ENCODE measurements around the gene ALOXE3. TPM values are rescaled to one million over a fixed set of nuclear protein-coding genes. Genes with fewer than 3 reads are reported as not detected.
A peak's percentile ranks its signal among the peaks of the same experiment; 100 is the strongest.

ALOXE3 gene
- total RNA-seq, 2 experiments from 2014 or later = 0.81 to 0.91 TPM

DNA sequence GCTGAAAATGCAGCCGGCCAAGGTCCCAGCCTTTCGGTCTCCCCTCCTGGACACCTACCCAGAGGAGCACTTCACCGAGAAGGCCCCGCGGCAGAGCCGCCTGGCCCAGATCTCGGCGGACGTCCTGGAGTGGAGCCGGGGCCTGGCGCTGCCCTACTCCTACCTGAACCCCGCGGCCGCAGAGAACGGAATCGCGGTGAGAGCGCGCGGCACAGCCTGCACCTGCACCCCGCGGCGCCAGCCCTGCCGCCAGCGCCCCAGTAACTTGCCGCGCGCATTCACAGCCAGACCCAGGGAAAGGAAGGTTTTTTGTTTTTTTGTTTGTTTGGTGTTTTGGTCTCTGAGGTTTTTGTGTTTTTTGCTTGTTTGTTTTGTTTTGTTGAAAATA, 46.0 kb downstream of the ALOXE3 start:
- peak overlapping the region; percentile 47 for H3K4me3 ChIP-seq (ENCODE audit: low read length)
- H3K36me3 Mint-ChIP-seq (ENCODE audit: low read depth) = no peaks in the 10 kb centered on the region
- ChIA-PET POLR2A (interaction anchor here (1.6 kb wide), 1 partner anchor 386 kb away, joined by 7 read pairs; no protein-coding TSS in a partner anchor), CTCF (no interaction called here)
- no peak for TF ChIP-seq CTCF (IDR thresholded peaks at IDR 0.05)
- DNase-seq (peak in 3 of 14 experiments; percentile 10 to 49 (median 41)), ATAC-seq (ENCODE audit: poor library complexity) (peak; percentile 27)
- H3K4me1 ChIP-seq (ENCODE audit: insufficient read depth, low read length) = peaks cover 24% of the 10 kb centered on the region
- peaks cover 26% of the 10 kb centered on the region for H3K4me1 Mint-ChIP-seq (ENCODE audit: low read depth)
- peaks cover 27 to 39% of the 10 kb centered on the region in 2 experiments for H3K27me3 ChIP-seq (ENCODE audit: control insufficient read depth in 1 of 2, insufficient read depth in 2 of 2, low read length in 2 of 2)
- H3K27me3 Mint-ChIP-seq = peaks cover 51% of the 10 kb centered on the region
- H3K4me3 Mint-ChIP-seq = peak overlapping the region; percentile 75
- H3K27ac ChIP-seq (ENCODE audit: low read depth in 1 of 2, low read length in 2 of 2) = no peak overlapping the region
- intact Hi-C loops (cut with DNase I, micrococcal nuclease) = loop anchor here in 1 of 2 experiments (2.0 kb wide), 1 partner anchor 46 kb away; the partner anchor contains the start of gene ALOXE3
- no peaks in the 10 kb centered on the region for H3K9me3 Mint-ChIP-seq
- H3K9me3 ChIP-seq (ENCODE audit: control insufficient read depth in 1 of 2, insufficient read depth in 1 of 2, low read length in 2 of 2) = peaks cover 0 to 5% of the 10 kb centered on the region in 2 experiments
- H3K27ac Mint-ChIP-seq = no peak overlapping the region
- no peaks in the 10 kb centered on the region for H3K36me3 ChIP-seq (ENCODE audit: insufficient read depth, low read length)

- no peak for TF ChIP-seq CTCF (IDR thresholded peaks at IDR 0.05)
- H3K36me3 Mint-ChIP-seq (ENCODE audit: low read depth) = no peaks in the 10 kb centered on the region
- Histone ChIP-seq H3K4me1 (ENCODE audit: insufficient read depth, low read length) (peaks cover 24% of the 10 kb centered on the region), H3K4me3 (ENCODE audit: low read length) (no peak overlapping the region), H3K27me3 (ENCODE audit: control insufficient read depth in 1 of 2, insufficient read depth in 2 of 2, low read length in 2 of 2) (peaks cover 27 to 39% of the 10 kb centered on the region in 2 experiments), H3K36me3 (ENCODE audit: insufficient read depth, low read length) (no peaks in the 10 kb centered on the region), H3K9me3 (ENCODE audit: control insufficient read depth in 1 of 2, insufficient read depth in 1 of 2, low read length in 2 of 2) (peaks cover 0 to 5% of the 10 kb centered on the region in 2 experiments), H3K27ac (ENCODE audit: low read depth in 1 of 2, low read length in 2 of 2) (no peak overlapping the region)
- intact Hi-C loops (cut with DNase I, micrococcal nuclease) = no loop called here
- no peak overlapping the region for H3K4me3 Mint-ChIP-seq
- CTCF ChIA-PET = interaction anchor here (1.0 kb wide), 1 partner anchor 48 kb away, joined by 3 read pairs; no protein-coding TSS in a partner anchor
- peaks cover 26% of the 10 kb centered on the region for H3K4me1 Mint-ChIP-seq (ENCODE audit: low read depth)
- ATAC-seq (ENCODE audit: poor library complexity) = no peak
- no peaks in the 10 kb centered on the region for H3K9me3 Mint-ChIP-seq
- POLR2A ChIA-PET = no interaction called here
- peaks cover 51% of the 10 kb centered on the region for H3K27me3 Mint-ChIP-seq
- DNase-seq = no peak
- no peak overlapping the region for H3K27ac Mint-ChIP-seq
These were observed 46.8 kb downstream of the ALOXE3 start for GRCh38 chr17:8071496-8071895.

DNA sequence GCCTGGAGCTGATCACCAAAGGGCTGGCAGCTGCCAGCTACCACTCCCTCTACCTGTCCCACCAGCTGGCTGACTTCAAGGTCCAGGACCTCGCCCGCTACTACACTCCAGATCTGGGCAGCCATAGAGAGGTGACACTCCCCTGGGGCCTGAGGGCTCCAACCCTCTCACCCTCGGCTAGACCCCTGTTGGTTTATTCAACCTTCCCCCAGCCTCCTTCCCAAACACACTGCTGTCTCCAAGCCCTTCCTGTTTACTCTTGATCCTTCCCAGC, 48.8 kb downstream of the ALOXE3 start:
- peaks cover 24% of the 10 kb centered on the region for H3K4me1 Mint-ChIP-seq (ENCODE audit: low read depth)
- Histone ChIP-seq H3K4me1 (ENCODE audit: insufficient read depth, low read length) (peaks cover 24% of the 10 kb centered on the region), H3K9me3 (ENCODE audit: control insufficient read depth in 1 of 2, insufficient read depth in 1 of 2, low read length in 2 of 2) (peaks cover 0 to 5% of the 10 kb centered on the region in 2 experiments), H3K4me3 (ENCODE audit: low read length) (no peak overlapping the region), H3K27ac (ENCODE audit: low read depth in 1 of 2, low read length in 2 of 2) (no peak overlapping the region), H3K36me3 (ENCODE audit: insufficient read depth, low read length) (no peaks in the 10 kb centered on the region), H3K27me3 (ENCODE audit: control insufficient read depth in 1 of 2, insufficient read depth in 2 of 2, low read length in 2 of 2) (peaks cover 27 to 38% of the 10 kb centered on the region in 2 experiments)
- peaks cover 48% of the 10 kb centered on the region for H3K27me3 Mint-ChIP-seq
- no peak overlapping the region for H3K27ac Mint-ChIP-seq
- ChIA-PET POLR2A (no interaction called here), CTCF (interaction anchor here (1.3 to 2.4 kb wide), 2 partner anchors 9 to 10 kb away, joined by 5 to 9 read pairs; no protein-coding TSS in a partner anchor)
- DNase-seq = no peak
- no peak for ATAC-seq (ENCODE audit: poor library complexity)
- no peak for TF ChIP-seq CTCF (IDR thresholded peaks at IDR 0.05)
- H3K9me3 Mint-ChIP-seq = no peaks in the 10 kb centered on the region
- H3K4me3 Mint-ChIP-seq = no peak overlapping the region
- intact Hi-C loops (cut with DNase I, micrococcal nuclease) = loop anchor here in 1 of 2 experiments (10.0 kb wide), 1 partner anchor 715 kb away; no protein-coding TSS in a partner anchor
- no peaks in the 10 kb centered on the region for H3K36me3 Mint-ChIP-seq (ENCODE audit: low read depth)
